Activated CD4-positive, alpha-beta T cell treated with anti-CD3 and anti-CD28 coated beads for 4 hours (primary cell): Measurements from ENCODE around the gene LRP6.
"Not testable (repeated sequence)": the region's sequence is repeated elsewhere in the genome, so short reads cannot be mapped to it uniquely, and the experiment has no call there.

Experiments used
- DNase-seq, 2 donors: peaks; one replicate each; pipeline ENCODE4 v3.0.0-alpha.2; 2020

Gene LRP6

GRCh38 chr12:12176402-12176801 lies 90.4 kb downstream of the LRP6 start:
- no peak for DNase-seq

- DNase-seq = no peak
Observed at GRCh38 chr12:12171991-12172511, 94.8 kb downstream of the LRP6 start.

- DNase-seq = no peak
Observed at GRCh38 chr12:12167847-12168246, 99.0 kb downstream of the LRP6 start.

- DNase-seq = no peak
Observed at GRCh38 chr12:12166751-12167150, 100.1 kb downstream of the LRP6 start.

DNA sequence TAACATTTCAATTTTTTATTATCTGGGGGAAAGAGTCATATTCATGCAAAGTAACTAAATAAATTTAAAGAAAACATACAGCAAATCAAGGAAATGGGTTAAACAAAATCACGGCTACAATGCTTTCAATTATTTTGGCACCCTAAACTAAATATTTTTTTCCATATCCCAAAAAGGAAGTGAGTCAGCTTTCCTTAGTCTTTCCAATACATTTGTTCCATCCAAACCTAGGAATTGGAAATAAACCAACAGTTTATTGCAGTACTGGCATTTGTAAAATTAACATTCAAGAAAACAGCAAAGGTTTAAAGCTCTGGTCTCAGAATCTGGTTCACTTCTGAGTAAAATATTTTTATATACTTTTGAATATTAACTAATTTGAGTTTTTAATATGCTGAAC lies 106.9 kb downstream of the LRP6 start:
- DNase-seq = no peak

DNA sequence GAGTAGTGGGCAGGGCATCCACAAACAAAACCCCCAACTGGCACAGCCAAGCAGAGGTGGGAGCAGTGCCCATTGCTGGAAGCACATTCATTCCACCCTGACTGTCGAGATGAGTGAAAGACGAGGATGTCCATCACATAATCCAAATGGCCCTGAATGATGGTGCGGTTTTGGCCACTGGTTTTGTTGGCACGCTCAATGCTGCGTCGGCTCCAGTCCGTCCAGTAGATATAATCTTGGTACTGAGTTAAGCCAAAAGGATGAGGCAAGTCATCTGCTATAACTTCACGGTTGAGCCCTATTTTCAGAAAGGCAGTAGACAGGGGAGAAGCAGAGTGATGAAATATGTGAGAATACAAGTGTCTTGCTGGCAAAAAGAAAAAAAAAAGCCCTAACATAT lies 108.0 kb downstream of the LRP6 start:
- no peak for DNase-seq

GRCh38 chr12:12157424-12157823 lies 109.4 kb downstream of the LRP6 start:
- DNase-seq = no peak

DNA sequence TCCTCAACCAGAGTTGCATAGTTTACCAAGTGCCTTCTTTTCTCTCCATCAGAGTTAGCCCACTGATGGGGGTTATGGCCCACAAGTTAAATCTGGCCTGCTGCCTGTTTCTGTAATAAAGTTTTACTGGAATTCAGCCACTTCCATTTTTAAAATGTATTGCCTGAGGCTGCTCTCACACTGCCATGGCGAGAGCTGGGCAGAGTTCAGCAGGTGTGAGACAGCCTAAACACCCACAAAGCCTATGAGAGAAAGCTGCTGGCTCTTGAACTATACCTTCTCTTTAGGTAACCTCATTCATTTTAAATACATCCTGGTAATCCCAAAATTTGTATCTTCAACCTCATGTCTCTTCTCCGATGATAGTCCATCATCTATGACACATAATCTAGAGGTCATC lies 110.0 kb downstream of the LRP6 start:
- no peak for DNase-seq

- no peak for DNase-seq
Observed at GRCh38 chr12:12156116-12156515, 110.7 kb downstream of the LRP6 start.

DNA sequence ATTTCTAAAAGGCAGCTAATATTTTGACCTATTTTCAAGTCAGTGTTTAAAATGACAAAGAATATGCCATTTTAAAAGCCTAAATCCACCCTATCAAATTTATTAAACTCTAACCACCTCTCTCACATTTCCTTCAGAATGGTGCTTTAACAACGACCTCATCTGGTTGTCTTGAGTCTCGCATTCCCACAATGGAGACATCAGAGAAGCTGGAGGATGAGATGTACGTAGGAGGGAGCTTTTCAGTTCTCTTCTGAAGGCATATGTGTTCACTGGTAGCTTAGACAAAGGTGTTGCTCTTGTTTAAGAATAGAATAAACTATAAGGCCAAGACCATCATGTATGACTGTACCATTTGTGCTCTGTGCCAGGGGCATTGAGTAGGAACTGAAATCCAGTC lies 113.2 kb downstream of the LRP6 start:
- DNase-seq = no peak

GRCh38 chr12:12147111-12147510 lies 119.7 kb downstream of the LRP6 start:
- DNase-seq = no peak

GRCh38 chr12:12144531-12144930 lies 122.3 kb downstream of the LRP6 start:
- DNase-seq = not testable (repeated sequence)

DNA sequence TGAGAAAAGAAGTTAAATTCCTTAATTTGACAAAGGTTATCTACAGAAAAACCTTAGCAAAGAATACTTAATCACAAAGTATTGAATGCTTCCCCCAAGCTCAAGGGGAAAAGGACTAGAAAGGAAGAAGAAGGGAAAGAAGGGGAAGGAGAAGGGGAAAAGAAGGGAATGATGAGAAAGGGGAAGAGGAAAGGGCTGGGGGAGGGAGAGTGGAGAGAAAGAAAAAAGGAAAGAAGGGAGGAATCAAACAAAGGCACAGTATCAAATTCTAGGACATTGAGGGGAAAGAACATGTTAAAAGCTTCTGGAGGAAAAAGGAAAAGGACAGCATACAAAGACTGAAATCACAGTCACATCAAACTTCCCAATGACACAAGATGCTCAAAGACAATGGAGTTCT lies 125.8 kb downstream of the LRP6 start:
- no peak for DNase-seq

GRCh38 chr12:12138203-12139154 lies 128.4 kb downstream of the LRP6 start:
- no peak for DNase-seq

GRCh38 chr12:12133785-12134184 lies 133.1 kb downstream of the LRP6 start:
- DNase-seq = no peak

DNA sequence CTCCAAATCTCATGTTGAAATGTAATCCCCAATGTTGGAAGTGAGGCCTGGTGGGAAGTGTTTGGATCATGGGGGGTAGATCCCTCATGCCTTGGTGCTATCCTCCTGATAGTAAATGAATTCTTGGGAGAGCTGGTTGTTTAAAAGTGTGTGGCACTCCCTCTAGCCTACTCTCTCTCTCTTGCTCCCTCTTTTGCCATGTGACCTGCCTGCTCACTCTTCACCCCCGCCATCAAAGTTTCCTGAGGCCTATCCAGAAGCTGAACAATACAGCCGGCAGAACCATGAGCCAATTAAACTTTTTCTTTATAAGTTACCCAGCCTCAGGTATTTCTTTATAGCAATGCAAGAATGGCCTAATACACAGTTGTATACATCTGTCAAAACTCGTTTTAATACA lies 133.6 kb downstream of the LRP6 start:
- no peak for DNase-seq

GRCh38 chr12:12128670-12129069 lies 138.2 kb downstream of the LRP6 start:
- DNase-seq = no peak

DNA sequence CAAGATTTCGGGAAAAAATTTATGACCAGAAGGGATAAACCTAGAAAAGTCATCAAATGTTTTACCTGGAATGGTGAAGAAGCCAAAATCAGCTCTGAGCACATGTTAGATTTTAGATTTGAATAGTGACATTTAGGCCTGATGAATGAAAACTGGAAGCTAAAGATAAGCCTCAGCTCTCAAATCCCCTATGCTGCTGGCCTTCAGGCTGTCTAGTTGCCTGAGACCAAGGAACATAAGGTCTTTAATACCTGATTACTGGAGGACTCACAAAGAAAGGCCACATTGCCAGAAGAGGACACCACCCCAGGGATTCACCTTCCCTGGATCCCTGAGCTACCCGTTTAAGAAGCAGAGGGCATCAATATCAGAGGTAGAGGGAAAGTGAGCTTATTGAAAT lies 139.5 kb downstream of the LRP6 start:
- DNase-seq = no peak

- DNase-seq = no peak
Observed at GRCh38 chr12:12126551-12126950, 140.3 kb downstream of the LRP6 start.

DNA sequence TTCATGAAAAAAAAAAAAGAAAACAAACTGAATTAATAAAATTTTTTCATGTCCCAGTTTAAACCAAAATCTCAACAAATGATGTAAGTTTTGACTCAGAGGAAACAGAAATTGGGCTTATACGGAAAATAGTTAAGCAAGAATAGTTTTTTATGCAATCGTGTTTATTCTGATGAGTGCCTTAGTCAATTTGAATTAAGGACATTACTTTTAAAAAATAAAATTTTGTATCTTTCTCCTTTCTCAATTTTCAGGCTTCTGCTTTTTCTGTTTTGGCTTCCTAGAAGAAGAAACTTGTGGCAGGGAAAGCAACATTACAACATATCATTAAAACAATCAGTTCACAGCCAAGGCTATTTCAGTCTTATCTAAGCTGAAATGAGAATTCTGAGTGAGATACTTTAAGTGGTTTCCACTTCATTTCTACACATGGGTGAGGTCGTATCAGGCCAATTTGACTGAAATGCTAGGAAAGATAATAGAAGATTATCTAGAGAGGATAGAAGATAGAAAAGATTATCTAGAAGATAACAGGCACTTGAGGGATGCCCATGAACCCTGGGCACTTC lies 143.7 kb downstream of the LRP6 start:
- DNase-seq = no peak

- no peak for DNase-seq
Observed at GRCh38 chr12:12121061-12121460, 145.8 kb downstream of the LRP6 start.

GRCh38 chr12:12116677-12117076 lies 150.2 kb downstream of the LRP6 start:
- no peak for DNase-seq

DNA sequence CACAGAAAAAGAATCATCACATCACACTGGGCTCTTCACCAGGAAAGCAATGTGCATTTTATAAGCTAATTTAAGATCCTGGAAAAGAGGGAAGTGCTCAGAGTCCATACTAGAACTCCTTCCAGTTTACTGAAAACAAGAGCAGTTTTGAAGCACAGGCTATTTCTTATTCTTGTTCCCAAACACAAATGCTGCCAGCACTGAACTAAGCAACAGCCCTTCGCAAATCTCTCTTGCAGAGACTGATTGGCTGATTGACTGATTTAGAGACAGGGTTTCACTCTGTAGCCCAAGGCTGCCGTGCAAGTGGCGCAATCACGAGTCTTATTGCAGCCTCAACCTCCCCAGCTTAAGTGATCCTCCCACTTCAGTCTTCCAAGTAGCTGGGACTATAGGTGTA lies 151.3 kb downstream of the LRP6 start:
- no peak for DNase-seq

DNA sequence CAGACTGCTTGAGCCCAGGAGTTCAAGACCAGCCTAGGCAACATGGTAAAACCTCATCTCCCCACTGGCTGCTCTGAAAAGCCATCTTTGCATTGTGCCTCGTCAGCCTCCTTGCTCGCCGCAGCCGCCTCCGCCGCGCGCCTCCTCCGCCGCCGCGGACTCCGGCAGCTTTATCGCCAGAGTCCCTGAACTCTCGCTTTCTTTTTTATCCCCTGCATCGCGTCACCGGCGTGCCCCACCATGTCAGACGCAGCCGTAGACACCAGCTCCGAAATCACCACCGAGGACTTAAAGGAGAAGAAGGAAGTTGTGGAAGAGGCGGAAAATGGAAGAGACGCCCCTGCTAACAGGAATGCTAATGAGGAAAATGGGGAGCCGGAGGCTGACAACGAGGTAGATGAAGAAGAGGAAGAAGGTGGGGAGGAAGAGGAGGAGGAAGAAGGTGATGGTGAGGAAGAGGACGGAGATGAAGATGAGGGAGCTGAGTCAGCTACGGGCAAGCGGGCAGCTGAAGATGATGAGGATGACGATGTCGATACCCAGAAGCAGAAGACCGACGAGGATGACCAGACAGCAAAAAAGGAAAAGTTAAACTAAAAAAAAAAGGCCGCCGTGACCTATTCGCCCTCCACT lies 155.8 kb downstream of the LRP6 start:
- not testable (repeated sequence) for DNase-seq
